CD14-positive monocyte (primary cell): Measurements from ENCODE around the gene KCNK3. TPM values are rescaled to one million over a fixed set of nuclear protein-coding genes. Genes with fewer than 3 reads are reported as not detected.

ENCODE experiments used
- DNase-seq, 3 donors: peaks; one replicate each; pipeline ENCODE4 v3.0.0-alpha.2; 2011 to 2022
- H2AFZ ChIP-seq: 2 replicates; pipeline ENCODE4 v1.6.0; 2012; ENCODE audit warnings: mild to moderate bottlenecking, low read depth, low read length, inconsistent platforms; ENCODE audit not compliant: insufficient read depth, poor library complexity, severe bottlenecking
- H3K27ac ChIP-seq, 2 donors: 1 replicate in 1 of 2; 2 replicates in 1 of 2; pipeline ENCODE4 v1.5.1; 2012 to 2013; ENCODE audit warnings: low read length in 2 of 2, control low read depth in 1 of 2, inconsistent platforms in 1 of 2, low read depth in 1 of 2, mild to moderate bottlenecking in 1 of 2
- H3K27me3 ChIP-seq, 2 donors: one replicate each; pipeline versions ENCODE4 v1.6.0 to v1.6.1; 2011 to 2013; ENCODE audit warnings: low read length in 2 of 2; ENCODE audit not compliant: control insufficient read depth in 2 of 2, insufficient read depth in 2 of 2
- H3K36me3 ChIP-seq, 2 donors: replicated peaks in 1 of 2; 1 replicate in 1 of 2; 2 replicates in 1 of 2; pipeline versions ENCODE4 v1.5.1 to v1.6.1; 2012 to 2013; ENCODE audit warnings: low read length in 2 of 2, control low read depth in 1 of 2, inconsistent platforms in 1 of 2, mild to moderate bottlenecking in 1 of 2; ENCODE audit not compliant: insufficient read depth in 2 of 2, control insufficient read depth in 1 of 2
- H3K4me1 ChIP-seq, 2 donors: 1 replicate in 1 of 2; 2 replicates in 1 of 2; pipeline versions ENCODE4 v1.5.1 to v1.6.1; 2012 to 2013; ENCODE audit warnings: low read length in 2 of 2, control low read depth in 1 of 2, inconsistent platforms in 1 of 2, mild to moderate bottlenecking in 1 of 2, moderate library complexity in 1 of 2; ENCODE audit not compliant: insufficient read depth in 2 of 2, control insufficient read depth in 1 of 2
- H3K4me2 ChIP-seq: replicated peaks from 2 replicates; pipeline ENCODE3; 2012; ENCODE audit warnings: low read length, moderate library complexity, mild to moderate bottlenecking; ENCODE audit not compliant: poor library complexity, severe bottlenecking; ENCODE audit errors: extremely low read depth
- H3K4me3 ChIP-seq, 3 experiments: fragments of 200-600 bp in 1 of 3; sonication (generic) in 1 of 3; replicated peaks in 1 of 3; 1 replicate in 2 of 3; 2 replicates in 1 of 3; pipeline ENCODE4 v1.5.1; 2011 to 2013; ENCODE audit warnings: low read length in 3 of 3, mild to moderate bottlenecking in 3 of 3, control low read depth in 2 of 3, low read depth in 2 of 3, inconsistent platforms in 1 of 3, moderate library complexity in 1 of 3
- H3K79me2 ChIP-seq: 2 replicates; pipeline ENCODE4 v1.6.0; 2012; ENCODE audit warnings: mild to moderate bottlenecking, control low read depth, inconsistent platforms, low read length, moderate library complexity; ENCODE audit not compliant: insufficient read depth
- H3K9ac ChIP-seq: 2 replicates; pipeline ENCODE4 v1.6.0; 2017; ENCODE audit warnings: low read length, mild to moderate bottlenecking; ENCODE audit not compliant: insufficient read depth, poor library complexity, severe bottlenecking
- H3K9me3 ChIP-seq, 2 donors: replicated peaks in 1 of 2; 1 replicate in 1 of 2; 2 replicates in 1 of 2; pipeline versions ENCODE4 v1.5.1 to v1.6.1; 2012 to 2013; ENCODE audit warnings: low read length in 2 of 2, control low read depth in 1 of 2; ENCODE audit not compliant: control insufficient read depth in 1 of 2, insufficient read depth in 1 of 2
- H4K20me1 ChIP-seq: 2 replicates; pipeline ENCODE4 v1.6.0; 2012; ENCODE audit warnings: mild to moderate bottlenecking, low read length, control low read depth, moderate library complexity; ENCODE audit not compliant: insufficient read depth
- H3K27ac Mint-ChIP-seq, 7 donors: one replicate each; pipeline ENCODE4 v1.8.0; 2020; ENCODE audit warnings: mild to moderate bottlenecking in 7 of 7, mixed read lengths in 7 of 7, moderate library complexity in 6 of 7, inconsistent platforms in 2 of 7
- H3K27me3 Mint-ChIP-seq, 3 donors: one replicate each; pipeline ENCODE4 v1.8.0; 2021 to 2022; ENCODE audit warnings: low read depth in 3 of 3, mild to moderate bottlenecking in 3 of 3, mixed read lengths in 3 of 3, moderate library complexity in 3 of 3, inconsistent platforms in 1 of 3
- H3K36me3 Mint-ChIP-seq, 2 donors: one replicate each; pipeline ENCODE4 v1.8.0; 2020; ENCODE audit warnings: mixed read lengths in 2 of 2, inconsistent platforms in 1 of 2, mild to moderate bottlenecking in 1 of 2
- H3K4me1 Mint-ChIP-seq: one replicate; pipeline ENCODE4 v1.8.0; 2020; ENCODE audit warnings: mild to moderate bottlenecking, mixed read lengths
- H3K4me3 Mint-ChIP-seq, 2 donors: one replicate each; pipeline ENCODE4 v1.8.0; 2020; ENCODE audit warnings: mild to moderate bottlenecking in 2 of 2, mixed read lengths in 2 of 2, moderate library complexity in 1 of 2
- H3K9me3 Mint-ChIP-seq, 7 donors: one replicate each; pipeline ENCODE4 v1.8.0; 2020 to 2022; ENCODE audit warnings: mixed read lengths in 7 of 7, mild to moderate bottlenecking in 6 of 7, moderate library complexity in 6 of 7, inconsistent platforms in 2 of 7
- CTCF ChIP-seq: fragments of 200-600 bp; IDR thresholded peaks from one replicate; pipeline ENCODE4 v1.8.0; 2022; ENCODE audit warnings: antibody characterized with exemption, mild to moderate bottlenecking
- WGBS: methylation state at CpG from one replicate; pipeline ENCODE4 v1.1.5; 2013; ENCODE audit warnings: missing lambda C conversion rate; ENCODE audit not compliant: insufficient coverage; 5-methylcytosine and 5-hydroxymethylcytosine counted together
- intact Hi-C, 2 donors: fragments of 100-400 bp; cut with micrococcal nuclease; formaldehyde crosslinking; loops; one replicate each; pipeline versions ENCODE4 v1.15.0 to v1.15.1; 2023
- polyA plus RNA-seq, 3 donors: library from polyadenylated mRNA; depleted of rRNA in 1 of 3; unstranded in 2 of 3; stranded (reverse) in 1 of 3; fragments of 300-500 nt in 2 of 3; fragments of >200 nt in 1 of 3; fragmentation: Illumina TruSeq in 2 of 3; gene quantifications; 1 replicate in 2 of 3; 2 replicates in 1 of 3; pipeline ENCODE4 v1.2.3, GENCODE V29; 2012 to 2021

The KCNK3 gene
- polyA plus RNA-seq, 3 donors, result not detected

- Mint-ChIP-seq H3K9me3 (no peaks in the 10 kb centered on the region), H3K27ac (no peak overlapping the region), H3K27me3 (peaks cover 0 to 3% (median 1%) of the 10 kb centered on the region in 3 donors), H3K4me1 (peaks cover 14% of the 10 kb centered on the region), H3K4me3 (no peak overlapping the region), H3K36me3 (no peaks in the 10 kb centered on the region)
- Histone ChIP-seq H3K4me1 (no peaks in the 10 kb centered on the region), H3K4me3 (no peak overlapping the region), H3K4me2 (no peak overlapping the region), H3K27ac (no peak overlapping the region), H2AFZ (no peak overlapping the region), H3K79me2 (no peaks in the 10 kb centered on the region), H3K9me3 (no peaks in the 10 kb centered on the region), H3K36me3 (no peaks in the 10 kb centered on the region), H4K20me1 (no peaks in the 10 kb centered on the region), H3K27me3 (no peaks in the 10 kb centered on the region), H3K9ac (no peak overlapping the region)
- intact Hi-C loops, result no loop called here
- no peak for DNase-seq
- 0% methylated on average over 2 of the region's 4 CpGs for WGBS
- no peak for TF ChIP-seq CTCF
Observed at GRCh38 chr2:26754972-26755670, 62.6 kb downstream of the KCNK3 start.

GRCh38 chr2:26756337-26756736 lies 63.8 kb downstream of the KCNK3 start:
- intact Hi-C loops, result no loop called here
- WGBS, result no CpG with 5 or more reads among the region's 5 CpGs
- H3K4me3 Mint-ChIP-seq, result no peak overlapping the region

More at GRCh38 chr2:26756337-26756736, 63.8 kb downstream of the KCNK3 start:
- no peak overlapping the region for H2AFZ ChIP-seq
- no peak overlapping the region for H3K27ac ChIP-seq
- no peaks in the 10 kb centered on the region for H3K36me3 ChIP-seq
- Mint-ChIP-seq H3K9me3 (no peaks in the 10 kb centered on the region), H3K4me1 (peaks cover 12% of the 10 kb centered on the region), H3K36me3 (no peaks in the 10 kb centered on the region), H3K27me3 (peaks cover 0 to 4% (median 1%) of the 10 kb centered on the region in 3 donors), H3K27ac (no peak overlapping the region)
- no peaks in the 10 kb centered on the region for H4K20me1 ChIP-seq
- no peaks in the 10 kb centered on the region for H3K27me3 ChIP-seq
- H3K4me2 ChIP-seq, result no peak overlapping the region
- H3K4me1 ChIP-seq, result no peaks in the 10 kb centered on the region
- no peak for TF ChIP-seq CTCF
- no peak overlapping the region for H3K9ac ChIP-seq
- no peak overlapping the region for H3K4me3 ChIP-seq
- H3K9me3 ChIP-seq, result no peaks in the 10 kb centered on the region
- H3K79me2 ChIP-seq, result no peaks in the 10 kb centered on the region
- no peak for DNase-seq
